GM18951 (cell line): Measurements from ENCODE around the gene RGS6.

ENCODE experiments used
- POLR2A ChIP-seq: IDR thresholded peaks from 4 replicates; pipeline ENCODE4 v1.6.1; 2011; ENCODE audit warnings: mild to moderate bottlenecking; ENCODE audit not compliant: insufficient read length, insufficient read depth; ENCODE audit errors: extremely low read depth
- in situ Hi-C: fragments of 300-500 bp; cut with MboI; formaldehyde crosslinking; loops from one replicate; pipeline ENCODE4 v1.12.0; 2022; ENCODE audit warnings: low sequenced_read_pairs, mixed read lengths, inconsistent platforms; ENCODE audit not compliant: unreplicated experiment

RGS6 gene

GRCh38 chr14:72613975-72614319 is 681.7 kb downstream of the RGS6 start:
- no peak for TF ChIP-seq POLR2A
- in situ Hi-C loops: no loop called here

GRCh38 chr14:72614365-72614764 is 682.1 kb downstream of the RGS6 start:
- in situ Hi-C loops: no loop called here
- TF ChIP-seq POLR2A: no peak

- TF ChIP-seq POLR2A: no peak
- in situ Hi-C loops: no loop called here
Observed at GRCh38 chr14:72614891-72615415, 682.7 kb downstream of the RGS6 start.

- no peak for TF ChIP-seq POLR2A
- in situ Hi-C loops: no loop called here
Observed at GRCh38 chr14:72615451-72616121, 683.4 kb downstream of the RGS6 start.
